OCI-LY3 (cell line): ENCODE measurements around the gene KRTAP3-3.

Experiments used
- H2AFZ ChIP-seq: fragments of 200-600, 300-600 bp; shearing (Covaris generic); 2 replicates; pipeline ENCODE4 v1.6.0; 2014; ENCODE audit warnings: antibody characterized with exemption, low read depth, low read length
- H3K27ac ChIP-seq: fragments of 200-600, 300-600 bp; sonication (generic); 2 replicates; pipeline ENCODE4 v1.5.1; 2014; ENCODE audit warnings: mild to moderate bottlenecking, low read length, moderate library complexity, mixed read lengths
- H3K27me3 ChIP-seq: fragments of 200-600, 300-600 bp; sonication (generic); 2 replicates; pipeline ENCODE4 v1.6.1; 2014; ENCODE audit warnings: low read depth, low read length, mixed read lengths
- H3K36me3 ChIP-seq: fragments of 200-600, 300-600 bp; sonication (generic); replicated peaks from 2 replicates; pipeline ENCODE3; 2014; ENCODE audit warnings: low read depth, low read length, mixed read lengths
- H3K4me1 ChIP-seq: fragments of 300-600, 200-600 bp; sonication (generic); 2 replicates; pipeline ENCODE4 v1.6.1; 2014; ENCODE audit warnings: low read length, mixed read lengths
- H3K4me2 ChIP-seq: fragments of 200-600, 300-600 bp; sonication (generic); 2 replicates; pipeline ENCODE4 v1.6.1; 2014; ENCODE audit warnings: low read length, mixed read lengths
- H3K4me3 ChIP-seq: fragments of 300-600, 200-600 bp; sonication (generic); 2 replicates; pipeline ENCODE4 v1.5.1; 2014; ENCODE audit warnings: antibody characterized with exemption, mild to moderate bottlenecking, low read length, moderate library complexity
- H3K79me2 ChIP-seq: fragments of 300-600, 200-600 bp; shearing (Covaris generic); 2 replicates; pipeline ENCODE4 v1.6.1; 2014; ENCODE audit warnings: mild to moderate bottlenecking, low read length, mixed read lengths
- H3K9ac ChIP-seq: fragments of 300-600, 200-600 bp; shearing (Covaris generic); 2 replicates; pipeline ENCODE4 v1.6.0; 2014; ENCODE audit warnings: mild to moderate bottlenecking, low read length, moderate library complexity
- H3K9me3 ChIP-seq: fragments of 200-600, 300-600 bp; shearing (Covaris generic); 2 replicates; pipeline ENCODE4 v1.6.1; 2014; ENCODE audit warnings: low read length, mixed read lengths; ENCODE audit not compliant: insufficient read depth
- H4K20me1 ChIP-seq: fragments of 200-600, 300-600 bp; sonication (generic); 2 replicates; pipeline ENCODE4 v1.6.1; 2016; ENCODE audit warnings: low read length, mixed read lengths; ENCODE audit not compliant: insufficient read depth
- CTCF ChIP-seq: fragments of 200-600, 300-600 bp; sonication (generic); IDR thresholded peaks from 2 replicates; pipeline ENCODE4 v1.5.1; 2014; ENCODE audit warnings: antibody characterized with exemption, low read length, low read depth
- EZH2phosphoT487 ChIP-seq: fragments of 200-600 bp; shearing (Covaris generic); IDR thresholded peaks from 2 replicates; pipeline ENCODE4 v1.6.1; 2018; ENCODE audit warnings: antibody characterized with exemption, mixed run types, low read depth

KRTAP3-3 gene

GRCh38 chr17:40951011-40951622 lies 42.8 kb downstream of the KRTAP3-3 start:
- Histone ChIP-seq H3K27me3 (peaks cover 47% of the 10 kb centered on the region), H3K9me3 (no peaks in the 10 kb centered on the region), H3K27ac (no peak overlapping the region), H3K4me3 (no peak overlapping the region), H3K4me1 (no peaks in the 10 kb centered on the region), H3K79me2 (no peaks in the 10 kb centered on the region), H3K36me3 (no peaks in the 10 kb centered on the region), H3K4me2 (no peak overlapping the region), H3K9ac (no peak overlapping the region), H2AFZ (no peak overlapping the region), H4K20me1 (no peaks in the 10 kb centered on the region)
- TF ChIP-seq CTCF, result no peak

DNA sequence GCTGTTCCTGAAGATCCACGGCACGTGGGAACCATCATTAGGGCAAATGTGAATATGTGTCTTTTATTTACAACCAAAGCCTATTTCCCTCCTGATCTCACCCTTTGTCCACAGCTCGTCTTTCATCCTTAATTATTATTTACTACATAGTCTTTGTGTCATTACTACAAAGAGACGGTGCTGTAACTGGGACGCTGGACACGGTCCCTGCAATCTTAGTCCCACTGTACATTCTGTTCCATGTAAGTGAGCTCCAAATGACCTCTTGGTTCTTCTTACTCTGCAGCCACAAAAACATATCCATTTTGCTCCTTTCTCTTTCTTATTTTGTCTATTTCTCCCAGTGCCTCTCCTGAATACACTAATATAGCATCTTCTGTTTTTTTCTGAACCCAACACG lies 43.8 kb downstream of the KRTAP3-3 start:
- Histone ChIP-seq H3K9me3 (no peaks in the 10 kb centered on the region), H3K79me2 (no peaks in the 10 kb centered on the region), H3K36me3 (no peaks in the 10 kb centered on the region), H3K4me2 (no peak overlapping the region), H3K4me1 (no peaks in the 10 kb centered on the region), H3K27me3 (peaks cover 51% of the 10 kb centered on the region), H3K4me3 (no peak overlapping the region), H4K20me1 (no peaks in the 10 kb centered on the region), H3K27ac (no peak overlapping the region), H3K9ac (no peak overlapping the region), H2AFZ (no peak overlapping the region)
- TF ChIP-seq EZH2phosphoT487 (no peak), CTCF (no peak)

DNA sequence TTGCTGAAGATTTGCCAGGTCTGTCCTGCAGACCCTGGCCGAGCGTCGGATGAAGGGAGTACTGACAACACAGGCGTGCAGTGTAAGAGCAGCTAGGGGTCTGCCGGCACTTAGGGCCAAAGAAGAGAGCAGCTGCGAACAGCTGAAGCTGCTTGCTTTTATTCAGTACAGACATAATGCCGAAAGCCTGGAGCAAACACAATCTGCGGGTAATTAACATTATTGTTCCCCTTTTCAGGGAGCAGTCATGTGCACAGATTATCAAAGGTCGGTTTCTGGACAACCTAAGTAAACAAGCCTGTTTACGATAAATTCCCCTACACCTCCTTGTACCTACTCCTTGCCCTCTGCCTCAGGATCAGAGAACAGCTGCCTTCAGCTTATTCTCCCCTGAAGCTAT lies 44.5 kb downstream of the KRTAP3-3 start:
- Histone ChIP-seq H3K79me2 (no peaks in the 10 kb centered on the region), H3K4me2 (no peak overlapping the region), H3K27me3 (peaks cover 50% of the 10 kb centered on the region), H3K9me3 (no peaks in the 10 kb centered on the region), H3K4me3 (no peak overlapping the region), H4K20me1 (no peaks in the 10 kb centered on the region), H3K27ac (no peak overlapping the region), H3K9ac (no peak overlapping the region), H3K36me3 (no peaks in the 10 kb centered on the region), H3K4me1 (no peaks in the 10 kb centered on the region), H2AFZ (no peak overlapping the region)
- TF ChIP-seq CTCF (no peak), EZH2phosphoT487 (no peak)

DNA sequence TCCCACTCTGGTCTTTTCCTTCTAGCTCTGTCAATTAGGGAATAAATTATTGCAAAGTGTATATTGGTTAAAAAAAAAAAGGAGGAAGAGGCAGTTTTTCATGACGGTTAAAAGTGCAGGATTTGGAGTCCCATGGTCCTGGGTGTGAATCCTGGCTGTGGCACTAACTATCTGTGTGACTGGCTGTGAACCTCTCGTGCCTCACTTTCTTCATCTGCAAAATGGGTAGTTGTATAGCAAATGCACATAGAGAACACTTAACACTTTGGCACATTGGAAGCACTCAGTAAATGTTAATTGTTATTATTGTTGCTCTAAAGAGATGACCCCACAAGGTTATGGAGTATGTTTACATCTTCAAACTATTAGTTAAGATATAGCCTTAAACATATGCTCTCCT lies 46.0 kb downstream of the KRTAP3-3 start:
- Histone ChIP-seq H3K4me2 (no peak overlapping the region), H4K20me1 (no peaks in the 10 kb centered on the region), H3K9ac (no peak overlapping the region), H3K27me3 (peaks cover 40% of the 10 kb centered on the region), H3K79me2 (no peaks in the 10 kb centered on the region), H2AFZ (no peak overlapping the region), H3K4me1 (no peaks in the 10 kb centered on the region), H3K4me3 (no peak overlapping the region), H3K27ac (no peak overlapping the region), H3K9me3 (no peaks in the 10 kb centered on the region), H3K36me3 (no peaks in the 10 kb centered on the region)
- TF ChIP-seq CTCF, result no peak
